MG63 (cell line): ENCODE data around the gene CPS1. TPM values are rescaled to one million over a fixed set of nuclear protein-coding genes. Genes with fewer than 3 reads are reported as not detected.

Source experiments
- DNase-seq: peaks from one replicate; pipeline ENCODE4 v3.0.0-alpha.2; 2020
- H3K27me3 ChIP-seq: fragments of 250-450 bp; sonication (Bioruptor Pico); 2 replicates; pipeline ENCODE4 v1.5.1; 2020; ENCODE audit warnings: mild to moderate bottlenecking, moderate library complexity
- H3K36me3 ChIP-seq: fragments of 250-450 bp; sonication (Bioruptor Pico); 2 replicates; pipeline ENCODE4 v1.5.1; 2020; ENCODE audit warnings: mild to moderate bottlenecking, moderate library complexity
- H3K4me3 ChIP-seq: fragments of 250-450 bp; sonication (Bioruptor Pico); 2 replicates; pipeline ENCODE4 v1.5.1; 2020; ENCODE audit warnings: mild to moderate bottlenecking, moderate library complexity
- H3K9me3 ChIP-seq: fragments of 250-450 bp; sonication (Bioruptor Pico); 2 replicates; pipeline ENCODE4 v1.5.1; 2020; ENCODE audit warnings: mild to moderate bottlenecking, moderate library complexity
- total RNA-seq: library from RNA; depleted of rRNA; stranded (reverse); fragments of >200 nt; shearing (Covaris generic); gene quantifications from 2 replicates; pipeline ENCODE4 v1.2.3, GENCODE V29; 2014; ENCODE audit warnings: low replicate concordance

CPS1 gene
- total RNA-seq, 1 experiment from 2014 or later, result 6.3 TPM

DNA sequence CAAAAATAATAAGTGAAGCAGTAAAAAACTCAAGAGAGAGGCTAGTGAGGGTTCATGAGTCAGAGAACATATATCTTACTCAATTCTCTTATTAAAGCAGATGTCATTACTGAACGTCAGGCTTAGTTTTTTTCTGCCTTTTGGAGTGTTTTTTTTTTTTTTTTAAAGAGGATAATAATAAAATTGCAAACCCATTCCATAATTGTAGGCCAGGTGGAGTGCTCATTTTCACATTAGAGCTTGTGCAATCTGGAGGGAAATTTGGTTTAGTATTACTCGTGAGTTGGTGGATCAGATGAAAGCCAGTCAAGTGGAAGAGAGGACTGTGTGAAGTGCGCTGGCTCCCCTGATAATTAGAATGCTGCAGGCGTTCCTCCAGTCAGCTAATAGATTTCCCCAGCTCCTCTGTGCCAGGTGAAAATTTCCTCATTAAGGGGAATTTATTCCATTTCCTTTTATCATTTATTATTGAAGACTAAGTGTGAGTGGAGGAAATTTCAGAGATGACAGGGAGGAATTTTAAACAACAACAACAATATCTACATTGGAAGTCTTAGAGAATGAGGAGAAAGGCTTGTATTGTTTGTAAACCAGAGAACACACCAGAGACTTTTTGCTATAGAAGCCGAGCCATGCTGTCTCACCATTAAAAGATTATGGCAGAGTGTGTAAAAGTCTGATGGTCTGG lies 74.6 kb downstream of the CPS1 start:
- H3K4me3 ChIP-seq, result no peak overlapping the region
- no peaks in the 10 kb centered on the region for H3K9me3 ChIP-seq
- no peaks in the 10 kb centered on the region for H3K36me3 ChIP-seq
- no peaks in the 10 kb centered on the region for H3K27me3 ChIP-seq
- no peak for DNase-seq

DNA sequence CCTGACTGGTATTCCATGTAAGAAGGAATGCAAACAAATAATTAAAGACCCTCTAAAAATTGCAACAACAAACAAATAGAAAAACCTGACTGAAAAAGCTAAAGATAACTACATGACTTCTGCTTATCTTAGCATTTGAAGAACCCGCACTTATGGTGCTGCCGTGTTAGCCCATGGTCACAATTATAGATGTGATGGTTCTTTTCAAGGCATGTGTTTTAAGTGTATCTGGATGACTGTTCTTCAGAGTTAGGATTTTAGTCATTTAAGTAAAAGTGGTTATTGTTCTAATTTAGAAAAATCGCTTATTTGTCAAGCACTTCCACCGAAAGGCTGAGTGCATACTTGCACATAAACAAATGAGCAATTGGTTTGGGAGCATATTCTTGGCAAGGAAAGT lies 77.3 kb downstream of the CPS1 start:
- no peak for DNase-seq
- Histone ChIP-seq H3K27me3 (no peaks in the 10 kb centered on the region), H3K36me3 (no peaks in the 10 kb centered on the region), H3K4me3 (no peak overlapping the region), H3K9me3 (no peaks in the 10 kb centered on the region)

DNA sequence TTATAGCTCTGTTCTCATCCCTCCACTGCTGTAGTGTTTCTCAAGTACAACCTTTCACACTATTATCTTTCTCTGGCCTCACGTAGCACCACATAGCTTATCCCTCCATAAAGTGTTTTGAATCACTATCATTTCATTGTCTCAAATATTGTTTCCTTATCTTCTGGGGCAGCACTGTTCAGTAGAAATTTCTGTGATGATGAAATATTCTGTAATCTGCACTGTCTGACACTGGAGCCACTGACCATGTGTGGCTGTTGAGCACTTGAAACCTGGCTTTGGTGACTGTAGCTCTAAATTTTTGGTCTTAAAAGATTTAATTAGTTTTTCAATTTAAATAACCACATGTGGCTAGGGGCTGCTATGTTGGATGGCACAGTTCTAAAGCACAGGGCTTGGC lies 78.9 kb downstream of the CPS1 start:
- no peak for DNase-seq
- H3K9me3 ChIP-seq, result no peaks in the 10 kb centered on the region
- H3K36me3 ChIP-seq, result no peaks in the 10 kb centered on the region
- no peak overlapping the region for H3K4me3 ChIP-seq
- H3K27me3 ChIP-seq, result no peaks in the 10 kb centered on the region

DNA sequence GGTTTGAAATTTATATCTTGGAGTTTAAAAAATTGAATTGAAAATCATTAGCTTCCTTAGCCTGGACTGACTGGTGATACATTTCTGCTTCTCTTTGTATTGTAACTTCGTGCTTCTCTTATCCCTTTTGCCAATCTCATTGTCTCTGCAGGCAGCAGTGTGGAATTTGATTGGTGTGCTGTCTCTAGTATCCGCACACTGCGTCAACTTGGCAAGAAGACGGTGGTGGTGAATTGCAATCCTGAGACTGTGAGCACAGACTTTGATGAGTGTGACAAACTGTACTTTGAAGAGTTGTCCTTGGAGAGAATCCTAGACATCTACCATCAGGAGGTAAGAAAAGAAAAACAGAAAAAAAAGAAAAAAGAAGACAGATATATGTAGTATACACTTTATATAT lies 85.9 kb downstream of the CPS1 start:
- Histone ChIP-seq H3K9me3 (no peaks in the 10 kb centered on the region), H3K36me3 (no peaks in the 10 kb centered on the region), H3K27me3 (no peaks in the 10 kb centered on the region), H3K4me3 (no peak overlapping the region)
- DNase-seq, result no peak

DNA sequence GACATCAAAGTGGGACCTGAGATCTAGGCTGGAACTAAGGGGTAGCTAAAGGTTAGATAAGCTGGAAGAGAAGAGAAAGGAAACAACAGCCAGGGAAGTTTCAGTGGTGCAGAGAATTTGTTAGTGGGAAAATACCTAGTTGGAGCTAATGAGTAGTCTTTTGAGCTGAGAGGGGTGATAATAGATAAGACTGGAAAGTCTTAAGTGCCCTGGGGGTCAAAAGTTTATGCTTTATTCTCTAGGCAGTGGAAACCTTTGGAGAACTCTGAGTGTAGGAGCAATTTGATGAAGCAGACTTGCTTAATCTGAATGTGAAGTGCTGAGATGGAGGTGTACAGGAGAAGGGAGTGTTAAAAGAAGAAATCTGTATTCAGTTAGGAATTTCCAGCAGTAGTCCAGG lies 90.8 kb downstream of the CPS1 start:
- Histone ChIP-seq H3K4me3 (no peak overlapping the region), H3K27me3 (no peaks in the 10 kb centered on the region), H3K36me3 (no peaks in the 10 kb centered on the region), H3K9me3 (no peaks in the 10 kb centered on the region)
- DNase-seq, result no peak

DNA sequence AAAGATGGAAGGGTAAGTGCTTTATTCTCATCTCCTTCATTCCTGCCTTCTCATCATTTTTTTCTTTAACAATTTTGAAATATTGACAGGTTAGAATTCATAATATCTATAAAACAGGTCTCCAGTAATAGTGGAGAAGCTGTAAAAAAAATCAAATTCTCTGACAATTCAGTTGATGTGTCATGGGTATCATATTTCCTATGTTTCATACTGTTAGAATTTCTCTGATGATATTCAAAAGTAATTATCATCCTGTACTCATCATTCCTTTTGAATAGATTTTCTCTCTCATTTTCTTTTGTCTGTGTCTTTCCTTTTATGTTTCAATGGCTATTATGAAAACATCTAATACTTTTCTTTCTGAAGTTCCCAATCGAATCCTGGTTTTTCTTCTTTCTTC lies 97.7 kb downstream of the CPS1 start:
- no peak for DNase-seq

DNA sequence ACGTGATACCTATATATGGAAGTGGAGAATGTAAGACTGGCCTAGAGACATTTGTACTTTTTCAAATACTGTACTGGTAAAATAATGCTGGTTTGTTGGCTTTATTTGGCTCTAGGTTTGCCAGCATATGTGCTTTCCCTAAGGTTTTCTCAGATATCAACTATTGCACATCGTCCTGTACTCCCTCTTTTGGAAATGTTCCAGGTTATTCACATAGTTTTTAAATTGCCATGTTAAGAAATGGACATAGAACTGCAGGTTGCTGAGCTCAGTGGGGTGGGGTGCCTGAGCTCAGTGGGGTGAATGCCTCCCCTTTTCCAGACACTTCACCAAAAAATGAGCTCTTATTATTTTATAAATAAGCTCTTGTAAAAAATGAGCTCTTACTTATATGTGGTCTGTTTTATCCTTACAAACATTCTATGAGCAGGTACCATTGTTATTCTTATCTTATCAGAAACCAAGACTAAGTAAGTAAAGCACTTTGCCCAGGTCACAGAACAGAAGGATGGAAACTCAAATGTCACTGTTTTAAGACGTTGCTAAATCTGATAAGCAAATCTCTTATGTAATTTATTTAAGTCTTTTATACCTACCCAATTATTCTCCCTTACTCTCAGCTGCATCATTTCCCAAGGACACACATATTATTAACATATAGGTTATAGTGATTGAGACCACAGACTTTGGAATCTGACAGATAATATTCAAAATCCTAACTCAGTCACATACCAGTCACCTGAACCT lies 99.0 kb downstream of the CPS1 start:
- Histone ChIP-seq H3K4me3 (no peak overlapping the region), H3K36me3 (no peaks in the 10 kb centered on the region; the same call in 1 of the 2 replicates), H3K9me3 (no peaks in the 10 kb centered on the region), H3K27me3 (no peaks in the 10 kb centered on the region)
- DNase-seq, result no peak

More for the DNA sequence above, 97.7 kb downstream of the CPS1 start:
- H3K4me3 ChIP-seq, result no peak overlapping the region
- H3K27me3 ChIP-seq, result no peaks in the 10 kb centered on the region
- no peaks in the 10 kb centered on the region for H3K36me3 ChIP-seq
- H3K9me3 ChIP-seq, result no peaks in the 10 kb centered on the region

DNA sequence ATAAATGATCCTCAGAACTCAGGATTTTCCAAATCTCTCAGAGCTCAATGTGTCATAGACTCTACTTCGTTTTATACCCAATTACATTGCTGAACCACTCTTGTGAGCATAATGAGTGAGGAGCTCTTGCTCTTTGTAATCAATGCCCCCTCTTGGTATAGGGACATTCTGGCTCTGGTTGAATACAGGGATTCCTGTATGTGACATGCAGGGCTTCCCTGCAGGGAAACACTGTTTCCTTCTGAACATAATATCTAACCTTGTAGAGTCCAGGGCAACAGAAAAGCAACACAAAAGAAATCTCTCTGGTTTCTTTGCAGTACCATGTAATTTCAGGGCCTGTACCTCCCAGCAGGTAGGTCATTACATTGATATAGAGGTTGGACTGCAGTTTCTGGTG lies 101.5 kb downstream of the CPS1 start:
- Histone ChIP-seq H3K4me3 (no peak overlapping the region), H3K9me3 (peaks cover 2% of the 10 kb centered on the region; the same call in 1 of the 2 replicates), H3K27me3 (no peaks in the 10 kb centered on the region), H3K36me3 (no peaks in the 10 kb centered on the region; the same call in 1 of the 2 replicates)
- DNase-seq, result no peak

DNA sequence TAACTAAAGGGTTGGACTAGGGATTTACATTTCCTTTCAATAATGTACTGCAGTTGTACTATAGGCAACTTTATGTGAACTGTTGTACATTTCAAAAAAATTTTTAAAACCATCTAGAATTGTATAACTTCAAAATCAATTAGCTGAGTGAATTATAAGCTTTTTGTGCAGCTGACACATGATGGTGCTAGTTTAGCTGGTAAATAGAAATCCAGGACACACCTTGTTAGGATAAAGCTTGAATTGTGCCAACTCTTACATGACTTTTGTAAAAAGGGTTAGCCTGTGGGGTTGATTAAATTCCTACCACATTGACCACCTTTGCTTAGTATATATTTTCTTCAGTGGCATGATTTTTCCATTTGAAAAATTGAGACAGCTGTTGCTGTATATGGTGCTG lies 104.4 kb downstream of the CPS1 start:
- Histone ChIP-seq H3K27me3 (no peaks in the 10 kb centered on the region), H3K9me3 (peaks cover 2% of the 10 kb centered on the region; the same call in 1 of the 2 replicates), H3K36me3 (no peaks in the 10 kb centered on the region; the same call in 1 of the 2 replicates), H3K4me3 (no peak overlapping the region)
- no peak for DNase-seq

DNA sequence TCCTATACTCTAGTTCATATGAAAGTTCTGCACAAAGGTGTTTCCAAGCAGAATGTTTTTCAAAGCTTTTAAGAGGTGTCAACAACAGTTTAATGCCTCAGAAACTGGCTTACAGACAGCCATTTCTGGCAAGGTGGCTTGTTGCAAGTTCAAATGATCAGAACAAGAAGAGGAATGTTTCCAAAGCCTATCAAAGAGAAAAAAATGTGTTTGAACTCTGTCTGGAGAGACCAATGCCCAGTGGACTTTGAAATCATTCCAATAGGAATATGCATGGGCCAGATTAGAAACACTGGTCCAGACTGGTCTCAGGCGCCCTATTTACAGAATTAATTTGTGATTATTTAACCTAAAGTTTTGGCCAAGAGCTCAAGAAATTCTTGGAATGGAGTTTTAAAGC lies 106.2 kb downstream of the CPS1 start:
- Histone ChIP-seq H3K4me3 (no peak overlapping the region), H3K36me3 (no peaks in the 10 kb centered on the region; the same call in 1 of the 2 replicates), H3K27me3 (no peaks in the 10 kb centered on the region), H3K9me3 (peaks cover 2% of the 10 kb centered on the region; the same call in 1 of the 2 replicates)
- DNase-seq, result no peak

DNA sequence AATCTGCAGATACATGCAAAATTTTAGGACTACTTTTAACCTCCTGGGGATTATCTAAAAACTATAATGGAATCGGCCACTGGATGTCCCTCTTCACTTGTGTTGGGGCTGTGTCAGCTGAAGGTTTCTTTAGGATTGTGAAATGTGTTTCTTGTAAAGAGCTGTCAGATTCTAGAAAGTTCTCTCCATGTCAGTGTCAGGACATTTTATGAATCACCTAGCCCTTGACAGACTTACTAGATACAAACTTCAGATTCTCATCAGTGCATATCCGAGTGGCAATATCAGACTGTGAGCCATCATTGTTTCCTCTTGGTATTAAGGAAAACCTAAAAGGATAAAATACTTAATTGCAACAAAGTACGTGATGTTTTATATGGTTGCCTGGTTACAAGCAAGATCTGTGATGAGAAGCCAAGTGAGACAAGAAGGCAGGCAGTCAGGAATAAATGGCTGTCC lies 107.3 kb downstream of the CPS1 start:
- Histone ChIP-seq H3K27me3 (no peaks in the 10 kb centered on the region; the same call in 1 of the 2 replicates), H3K4me3 (no peak overlapping the region), H3K9me3 (peaks cover 2% of the 10 kb centered on the region; the same call in 1 of the 2 replicates), H3K36me3 (no peaks in the 10 kb centered on the region; the same call in 1 of the 2 replicates)
- no peak for DNase-seq

DNA sequence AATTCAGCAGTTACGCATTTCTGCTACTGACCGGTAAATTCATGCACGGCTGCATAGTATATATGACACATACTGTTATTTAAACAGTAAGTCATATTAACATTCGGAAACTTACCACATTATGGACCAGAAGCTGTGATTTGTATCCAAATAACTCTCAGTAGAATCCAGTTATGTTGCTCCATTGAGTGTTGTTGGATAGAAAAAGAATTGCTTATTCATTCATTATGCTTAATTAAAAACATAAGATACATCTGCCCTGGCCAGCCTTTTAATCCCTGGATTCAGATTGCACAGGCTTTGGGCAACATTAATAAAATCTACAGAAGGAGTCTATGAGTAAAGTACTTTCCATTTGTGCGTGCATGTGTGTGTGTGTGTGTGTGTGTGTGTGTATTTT lies 111.3 kb downstream of the CPS1 start:
- no peaks in the 10 kb centered on the region; the same call in 1 of the 2 replicates for H3K27me3 ChIP-seq
- H3K9me3 ChIP-seq, result no peaks in the 10 kb centered on the region
- no peak for DNase-seq
- H3K4me3 ChIP-seq, result no peak overlapping the region
- H3K36me3 ChIP-seq, result no peaks in the 10 kb centered on the region

DNA sequence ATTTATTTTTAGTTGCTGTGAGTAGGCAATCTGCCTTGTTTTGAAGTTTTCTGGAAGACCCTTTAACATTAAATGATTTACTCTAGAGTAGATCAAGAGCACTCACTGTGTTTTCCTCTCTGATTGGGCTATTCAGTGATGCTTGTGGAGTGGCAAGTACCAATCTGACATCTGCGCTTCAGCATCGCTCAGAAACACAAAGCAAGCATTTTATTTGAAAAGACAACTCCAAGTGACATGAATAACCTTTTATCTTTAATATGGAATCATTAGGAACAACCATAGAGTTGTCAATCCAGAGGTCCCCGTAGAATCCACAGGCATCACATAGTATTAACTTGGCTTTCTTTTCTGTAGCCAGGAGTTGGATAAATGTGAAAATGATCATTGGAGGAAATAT lies 114.7 kb downstream of the CPS1 start:
- DNase-seq, result no peak

DNA sequence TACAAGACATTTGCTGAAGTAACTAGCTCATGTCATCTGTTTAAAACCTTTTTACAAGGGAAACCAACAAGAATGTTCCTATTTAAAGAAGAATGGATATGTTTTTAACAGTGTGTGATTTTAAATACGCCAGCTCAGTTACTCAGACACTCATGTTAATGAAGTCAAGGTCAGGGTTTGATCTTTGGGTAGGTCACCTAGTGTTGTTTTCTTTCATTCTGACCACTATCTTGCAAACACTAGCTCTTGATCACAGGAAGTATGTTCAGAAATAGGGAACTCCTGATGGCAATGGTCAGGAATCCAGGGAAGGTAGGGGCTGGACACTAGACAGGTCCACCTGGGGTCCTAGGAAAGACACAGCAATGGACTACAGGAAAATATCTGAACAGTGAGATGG lies 116.7 kb downstream of the CPS1 start:
- Histone ChIP-seq H3K36me3 (no peaks in the 10 kb centered on the region), H3K4me3 (no peak overlapping the region), H3K9me3 (no peaks in the 10 kb centered on the region), H3K27me3 (no peaks in the 10 kb centered on the region; the same call in 1 of the 2 replicates)
- DNase-seq, result no peak

More for the DNA sequence above, 114.7 kb downstream of the CPS1 start:
- H3K4me3 ChIP-seq, result no peak overlapping the region
- no peaks in the 10 kb centered on the region for H3K9me3 ChIP-seq
- H3K36me3 ChIP-seq, result no peaks in the 10 kb centered on the region
- H3K27me3 ChIP-seq, result no peaks in the 10 kb centered on the region; the same call in 1 of the 2 replicates

DNA sequence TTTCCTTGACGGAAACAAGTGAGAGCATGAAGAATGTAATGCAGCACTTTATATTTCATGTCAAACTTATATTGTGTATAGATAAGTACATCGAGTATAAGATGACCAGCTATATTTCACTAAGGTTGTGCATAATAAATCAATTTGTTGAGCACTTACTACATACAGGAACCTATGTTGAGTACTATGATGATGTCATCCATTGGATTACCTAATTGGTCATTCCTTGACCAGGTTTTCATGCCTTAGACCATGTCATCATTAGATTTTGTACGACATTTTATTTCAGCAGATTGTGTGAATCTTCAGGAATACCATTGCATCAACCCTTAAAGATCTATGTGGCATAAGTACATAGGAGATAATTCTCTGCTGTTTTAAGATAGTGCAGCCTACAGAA lies 119.7 kb downstream of the CPS1 start:
- DNase-seq, result no peak
- H3K27me3 ChIP-seq, result no peaks in the 10 kb centered on the region
- H3K9me3 ChIP-seq, result no peaks in the 10 kb centered on the region
- no peaks in the 10 kb centered on the region for H3K36me3 ChIP-seq
- no peak overlapping the region for H3K4me3 ChIP-seq

DNA sequence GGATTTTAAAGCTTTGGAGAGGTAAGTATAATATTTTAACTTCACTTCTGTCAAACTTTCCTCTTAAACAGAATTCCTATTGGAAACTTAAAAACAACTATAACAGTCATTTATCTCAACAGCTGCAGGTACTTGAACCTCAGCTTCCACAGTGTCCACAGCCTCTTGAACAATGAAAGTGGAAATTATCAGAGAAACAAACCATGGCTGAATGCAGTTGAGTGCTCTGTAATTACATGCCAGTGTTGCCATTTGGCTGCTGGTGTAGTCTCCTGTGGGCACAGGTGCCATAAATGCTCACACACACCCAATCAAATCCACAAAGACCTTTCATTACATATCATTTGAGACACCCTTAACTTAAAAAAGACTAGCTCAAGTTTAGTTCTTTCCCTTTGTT lies 125.1 kb downstream of the CPS1 start:
- H3K36me3 ChIP-seq, result no peaks in the 10 kb centered on the region
- H3K9me3 ChIP-seq, result no peaks in the 10 kb centered on the region

DNA sequence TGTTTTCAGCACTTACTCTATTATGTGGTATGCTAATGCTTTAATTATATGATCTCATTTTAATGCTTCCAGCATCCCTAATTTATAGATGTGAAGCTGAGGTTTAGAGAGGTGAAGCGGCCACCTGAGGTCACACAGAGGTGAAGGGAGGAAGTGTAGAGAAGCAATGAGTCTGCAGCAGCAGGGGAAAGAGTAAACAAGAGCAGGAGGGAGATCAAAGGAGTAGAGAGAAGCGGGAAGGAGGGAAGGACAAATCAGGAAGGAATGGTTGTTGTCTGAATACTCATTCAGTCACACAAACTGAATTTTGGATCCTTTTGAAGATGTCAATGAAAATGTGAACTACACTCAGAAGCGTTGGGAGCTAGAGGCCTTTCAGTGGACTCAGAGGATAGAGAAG lies 130.0 kb downstream of the CPS1 start:
- Histone ChIP-seq H3K9me3 (no peaks in the 10 kb centered on the region), H3K4me3 (no peak overlapping the region), H3K27me3 (no peaks in the 10 kb centered on the region), H3K36me3 (no peaks in the 10 kb centered on the region)
- DNase-seq, result no peak

More for the DNA sequence above, 125.1 kb downstream of the CPS1 start:
- no peak for DNase-seq
- Histone ChIP-seq H3K27me3 (no peaks in the 10 kb centered on the region), H3K4me3 (no peak overlapping the region)
